ENCODE data around the gene DNM1L. TPM values are rescaled to one million over a fixed set of nuclear protein-coding genes. Genes with fewer than 3 reads are reported as not detected.

The DNM1L gene
- total RNA-seq, 2 experiments from 2014 or later = 61.1 to 102 TPM

DNA sequence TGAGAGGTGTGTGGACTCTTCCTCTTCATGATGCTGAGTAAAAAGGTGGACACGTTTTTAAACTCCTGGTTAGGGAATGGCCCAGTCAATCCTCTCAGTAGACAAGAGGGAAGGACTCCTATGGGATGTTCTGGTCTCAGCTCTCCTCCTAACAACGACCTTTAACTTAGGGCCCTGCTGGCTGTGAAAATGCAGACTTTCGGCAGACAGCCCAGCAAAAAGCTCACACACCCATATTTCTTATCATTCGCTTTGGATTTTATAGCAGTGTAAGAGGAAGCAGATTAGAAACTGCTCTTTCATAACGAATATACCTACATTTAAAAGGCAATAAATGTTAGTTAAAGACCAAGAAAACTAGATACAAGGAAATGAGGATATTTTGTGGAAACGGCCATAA, 94.6 kb downstream of the DNM1L start:
- CTCF ChIA-PET (ENCODE audit: unreplicated experiment) = no interaction called here
- Histone ChIP-seq H4K20me1 (ENCODE audit: insufficient read depth, low read length) (no peaks in the 10 kb centered on the region), H3K36me3 (ENCODE audit: insufficient read depth, low read length) (no peaks in the 10 kb centered on the region), H3K79me2 (ENCODE audit: insufficient read depth, low read depth, low read length) (no peaks in the 10 kb centered on the region), H3K4me1 (ENCODE audit: insufficient read depth, low read length, poor library complexity, severe bottlenecking) (no peaks in the 10 kb centered on the region), H2AFZ (ENCODE audit: low read length) (no peak overlapping the region), H3K9me2 (ENCODE audit: insufficient read depth, low read length) (no peaks in the 10 kb centered on the region), H3K4me2 (ENCODE audit: low read length) (no peak overlapping the region), H3K27ac (ENCODE audit: low read depth, low read length, poor library complexity, severe bottlenecking) (no peak overlapping the region), H3K9me3 (ENCODE audit: low read length) (no peaks in the 10 kb centered on the region), H3K4me3 (ENCODE audit: low read depth, low read length, poor library complexity, severe bottlenecking) (no peak overlapping the region)
- POLR2A ChIA-PET = interaction anchor here (0.6 to 1.2 kb wide), 4 partner anchors 8 to 802 kb away, joined by 3 to 5 read pairs (median 3); no protein-coding TSS in a partner anchor
- no peak for DNase-seq (ENCODE audit: low spot score)
- no TSS peak for BruUV-seq (replicated peaks)
- TF ChIP-seq, protein P1, sequence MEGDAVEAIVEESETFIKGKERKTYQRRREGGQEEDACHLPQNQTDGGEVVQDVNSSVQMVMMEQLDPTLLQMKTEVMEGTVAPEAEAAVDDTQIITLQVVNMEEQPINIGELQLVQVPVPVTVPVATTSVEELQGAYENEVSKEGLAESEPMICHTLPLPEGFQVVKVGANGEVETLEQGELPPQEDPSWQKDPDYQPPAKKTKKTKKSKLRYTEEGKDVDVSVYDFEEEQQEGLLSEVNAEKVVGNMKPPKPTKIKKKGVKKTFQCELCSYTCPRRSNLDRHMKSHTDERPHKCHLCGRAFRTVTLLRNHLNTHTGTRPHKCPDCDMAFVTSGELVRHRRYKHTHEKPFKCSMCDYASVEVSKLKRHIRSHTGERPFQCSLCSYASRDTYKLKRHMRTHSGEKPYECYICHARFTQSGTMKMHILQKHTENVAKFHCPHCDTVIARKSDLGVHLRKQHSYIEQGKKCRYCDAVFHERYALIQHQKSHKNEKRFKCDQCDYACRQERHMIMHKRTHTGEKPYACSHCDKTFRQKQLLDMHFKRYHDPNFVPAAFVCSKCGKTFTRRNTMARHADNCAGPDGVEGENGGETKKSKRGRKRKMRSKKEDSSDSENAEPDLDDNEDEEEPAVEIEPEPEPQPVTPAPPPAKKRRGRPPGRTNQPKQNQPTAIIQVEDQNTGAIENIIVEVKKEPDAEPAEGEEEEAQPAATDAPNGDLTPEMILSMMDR (conservative IDR thresholded peaks at IDR 0.05; ENCODE audit: low read length) = no peak
- TF ChIP-seq EZH2phosphoT487 (IDR thresholded peaks at IDR 0.05; ENCODE audit: borderline replicate concordance, low read depth, low read length) = no peak
- intact Hi-C loops (cut with micrococcal nuclease; ENCODE audit: unreplicated experiment) = no loop called here

DNA sequence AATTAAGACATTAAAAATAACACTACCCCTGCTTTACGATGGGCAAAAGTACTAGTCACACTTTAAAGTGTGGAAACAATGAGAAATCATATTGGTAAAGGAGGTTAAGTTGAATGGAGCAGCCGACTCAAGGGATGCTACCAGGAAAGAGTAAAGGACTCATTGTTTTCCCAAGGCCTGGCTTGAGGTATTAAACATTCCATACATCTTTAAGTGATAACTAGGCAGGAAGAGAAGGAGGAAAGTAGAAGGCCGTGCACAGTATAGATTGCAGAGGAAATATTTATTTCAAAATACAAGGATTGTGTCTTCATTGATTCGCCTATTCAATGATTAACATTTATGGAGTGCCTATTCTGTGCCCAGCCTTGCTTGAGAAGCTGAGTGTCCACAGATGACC, 97.2 kb downstream of the DNM1L start:
- no peak overlapping the region for H3K4me2 ChIP-seq (ENCODE audit: low read length)
- TF ChIP-seq EZH2phosphoT487 (IDR thresholded peaks at IDR 0.05; ENCODE audit: borderline replicate concordance, low read depth, low read length) = no peak
- TF ChIP-seq, protein P1 (conservative IDR thresholded peaks at IDR 0.05; ENCODE audit: low read length) = no peak
- H3K9me2 ChIP-seq (ENCODE audit: insufficient read depth, low read length) = no peaks in the 10 kb centered on the region
- intact Hi-C loops (cut with micrococcal nuclease; ENCODE audit: unreplicated experiment) = no loop called here
- no peak for DNase-seq (ENCODE audit: low spot score)
- H2AFZ ChIP-seq (ENCODE audit: low read length) = no peak overlapping the region
- no TSS peak for BruUV-seq (replicated peaks)
- ChIA-PET CTCF (ENCODE audit: unreplicated experiment) (no interaction called here), POLR2A (interaction anchor here (0.6 kb wide), 1 partner anchor 104 kb away, joined by 3 read pairs; no protein-coding TSS in a partner anchor)
- H3K4me1 ChIP-seq (ENCODE audit: insufficient read depth, low read length, poor library complexity, severe bottlenecking) = no peaks in the 10 kb centered on the region
- no peak overlapping the region for H3K27ac ChIP-seq (ENCODE audit: low read depth, low read length, poor library complexity, severe bottlenecking)
- H4K20me1 ChIP-seq (ENCODE audit: insufficient read depth, low read length) = no peaks in the 10 kb centered on the region
- H3K36me3 ChIP-seq (ENCODE audit: insufficient read depth, low read length) = no peaks in the 10 kb centered on the region
- H3K9me3 ChIP-seq (ENCODE audit: low read length) = no peaks in the 10 kb centered on the region
- H3K4me3 ChIP-seq (ENCODE audit: low read depth, low read length, poor library complexity, severe bottlenecking) = no peak overlapping the region
- H3K79me2 ChIP-seq (ENCODE audit: insufficient read depth, low read depth, low read length) = no peaks in the 10 kb centered on the region

DNA sequence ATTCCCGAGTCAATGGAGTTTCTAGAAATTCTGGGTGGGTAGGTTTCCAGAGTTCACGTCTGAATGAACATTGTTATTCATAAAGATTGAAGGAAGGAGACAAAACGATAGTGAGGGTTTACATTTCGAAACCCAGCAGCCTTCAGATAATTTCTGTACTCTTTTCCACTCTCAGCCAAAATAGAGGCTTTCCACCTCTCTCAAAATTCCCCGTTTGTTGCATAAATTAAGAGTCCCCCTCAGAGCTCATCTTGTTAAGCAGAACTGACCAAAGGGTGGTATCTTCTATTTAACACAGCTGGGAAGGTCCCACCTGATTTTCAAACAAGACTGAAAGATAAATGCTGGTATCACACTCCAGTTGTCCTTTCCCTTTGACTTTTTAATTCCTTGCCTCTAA, 98.1 kb downstream of the DNM1L start:
- no peak overlapping the region for H3K27ac ChIP-seq (ENCODE audit: low read depth, low read length, poor library complexity, severe bottlenecking)
- intact Hi-C loops (cut with micrococcal nuclease; ENCODE audit: unreplicated experiment) = no loop called here
- H3K9me3 ChIP-seq (ENCODE audit: low read length) = no peaks in the 10 kb centered on the region
- no peaks in the 10 kb centered on the region for H3K79me2 ChIP-seq (ENCODE audit: insufficient read depth, low read depth, low read length)
- H3K9me2 ChIP-seq (ENCODE audit: insufficient read depth, low read length) = no peaks in the 10 kb centered on the region
- no peak overlapping the region for H3K4me3 ChIP-seq (ENCODE audit: low read depth, low read length, poor library complexity, severe bottlenecking)
- no peaks in the 10 kb centered on the region for H3K4me1 ChIP-seq (ENCODE audit: insufficient read depth, low read length, poor library complexity, severe bottlenecking)
- H3K36me3 ChIP-seq (ENCODE audit: insufficient read depth, low read length) = no peaks in the 10 kb centered on the region
- H3K4me2 ChIP-seq (ENCODE audit: low read length) = no peak overlapping the region
- H4K20me1 ChIP-seq (ENCODE audit: insufficient read depth, low read length) = no peaks in the 10 kb centered on the region
- no TSS peak for BruUV-seq (replicated peaks)
- POLR2A ChIA-PET = no interaction called here
- no peak for DNase-seq (ENCODE audit: low spot score)
- no peak overlapping the region for H2AFZ ChIP-seq (ENCODE audit: low read length)
- no peak for TF ChIP-seq EZH2phosphoT487 (IDR thresholded peaks at IDR 0.05; ENCODE audit: borderline replicate concordance, low read depth, low read length)
- CTCF ChIA-PET (ENCODE audit: unreplicated experiment) = no interaction called here

Data from OCI-LY7 (cell line).